Endothelial cell of umbilical vein (primary cell): Measurements from ENCODE around the gene GMCL1. TPM values are rescaled to one million over a fixed set of nuclear protein-coding genes. Genes with fewer than 3 reads are reported as not detected.

Experiments used
- BruUV-seq: library from RNA; stranded (reverse); fragments of 400-500 nt; replicated peaks from 2 replicates; lab custom pipeline; 2021; lab: Mats Ljungman, UMichigan
- CTCF ChIA-PET: fragments of 300-600, 350-600 bp; sonication (Branson Sonifier 250); formaldehyde crosslinking; loops from one replicate; lab custom pipeline; 2021; ENCODE audit warnings: antibody characterized with exemption, inconsistent platforms; lab: Charles Lee
- POLR2A ChIA-PET: fragments of 300-600, 350-600 bp; sonication (Branson Sonifier 250); formaldehyde crosslinking; loops from one replicate; lab custom pipeline; 2021; ENCODE audit warnings: antibody characterized with exemption, inconsistent platforms; lab: Charles Lee
- DNase-seq: peaks from one replicate; pipeline ENCODE4 v3.0.0-alpha.2; 2011; ENCODE audit warnings: low read depth, low spot score
- FAIRE-seq: peaks from 2 replicates; lab custom pipeline; 2011; peaks lifted over from hg19 to GRCh38; lab: Jason Lieb, UNC
- H2AFZ ChIP-seq: 2 replicates; pipeline ENCODE4 v1.6.0; 2012; ENCODE audit warnings: low read depth, low read length, control low read depth, inconsistent platforms
- H3K27ac ChIP-seq: 2 replicates; pipeline ENCODE4 v1.5.1; 2011; ENCODE audit warnings: low read depth, mild to moderate bottlenecking, control low read depth, low read length, moderate library complexity; ENCODE audit not compliant: insufficient read depth
- H3K27me3 ChIP-seq, 2 experiments: 2 replicates each; pipeline versions ENCODE4 v1.6.0 to v1.6.1; 2011; ENCODE audit warnings: low read length in 2 of 2, mixed read lengths in 1 of 2; ENCODE audit not compliant: control insufficient read depth in 2 of 2, insufficient read depth in 2 of 2
- H3K36me3 ChIP-seq, 2 experiments: 2 replicates in 1 of 2; 3 replicates in 1 of 2; pipeline ENCODE4 v1.5.1; 2011; ENCODE audit warnings: low read length in 2 of 2, mild to moderate bottlenecking in 1 of 2, moderate library complexity in 1 of 2; ENCODE audit not compliant: control insufficient read depth in 2 of 2, insufficient read depth in 2 of 2; ENCODE audit errors: extremely low read depth in 1 of 2
- H3K4me1 ChIP-seq: 3 replicates; pipeline ENCODE4 v1.5.1; 2011; ENCODE audit warnings: mild to moderate bottlenecking, low read length; ENCODE audit not compliant: control insufficient read depth, insufficient read depth; ENCODE audit errors: extremely low read depth
- H3K4me2 ChIP-seq: 2 replicates; pipeline ENCODE4 v1.6.1; 2011; ENCODE audit warnings: low read length, control low read depth, mixed read lengths; ENCODE audit not compliant: insufficient read depth
- H3K4me3 ChIP-seq, 3 experiments: fragments of 200-600 bp in 1 of 3; sonication (generic), shearing (Covaris generic) in 1 of 3; replicated peaks in 1 of 3; 2 replicates each; pipeline ENCODE4 v1.5.1; 2011 to 2016; ENCODE audit warnings: control low read depth in 3 of 3, low read length in 3 of 3, mild to moderate bottlenecking in 2 of 3, inconsistent platforms in 1 of 3, low read depth in 1 of 3, moderate library complexity in 1 of 3; ENCODE audit not compliant: insufficient read depth in 1 of 3
- H3K79me2 ChIP-seq: 2 replicates; pipeline ENCODE4 v1.6.0; 2012; ENCODE audit warnings: low read length, inconsistent platforms; ENCODE audit not compliant: control insufficient read depth, insufficient read depth
- H3K9ac ChIP-seq: replicated peaks from 2 replicates; pipeline ENCODE3; 2011; ENCODE audit warnings: low read length, control low read depth; ENCODE audit not compliant: insufficient read depth; ENCODE audit errors: extremely low read depth
- H3K9me1 ChIP-seq: replicated peaks from 3 replicates; pipeline ENCODE4 v1.6.0; 2011; ENCODE audit warnings: mild to moderate bottlenecking, low read length; ENCODE audit not compliant: control insufficient read depth, insufficient read depth; ENCODE audit errors: extremely low read depth
- H3K9me3 ChIP-seq: replicated peaks from 2 replicates; pipeline ENCODE4 v1.5.1; 2012; ENCODE audit warnings: low read length, inconsistent platforms; ENCODE audit not compliant: control insufficient read depth, insufficient read depth
- H4K20me1 ChIP-seq: replicated peaks from 2 replicates; pipeline ENCODE3; 2011; ENCODE audit warnings: mild to moderate bottlenecking, low read length; ENCODE audit not compliant: control insufficient read depth, insufficient read depth; ENCODE audit errors: extremely low read depth
- CTCF ChIP-seq, 2 donors: IDR thresholded peaks; 1 replicate in 1 of 2; 2 replicates in 1 of 2; pipeline ENCODE4 v1.5.1; 2011; ENCODE audit warnings: low read length in 2 of 2, mild to moderate bottlenecking in 2 of 2, moderate library complexity in 2 of 2, control low read depth in 1 of 2, inconsistent platforms in 1 of 2, low read depth in 1 of 2; ENCODE audit not compliant: insufficient read depth in 1 of 2; ENCODE audit errors: extremely low read depth in 1 of 2
- EZH2 ChIP-seq: IDR thresholded peaks from 2 replicates; pipeline ENCODE4 v1.6.1; 2012; ENCODE audit warnings: borderline replicate concordance, low read depth, mild to moderate bottlenecking, moderate library complexity, low read length, inconsistent platforms; ENCODE audit not compliant: severe bottlenecking
- FOS ChIP-seq: IDR thresholded peaks from 2 replicates; pipeline ENCODE4 v1.6.1; 2011; ENCODE audit warnings: mild to moderate bottlenecking, low read length, moderate library complexity, borderline replicate concordance; ENCODE audit not compliant: insufficient read depth
- GATA2 ChIP-seq: IDR thresholded peaks from 2 replicates; pipeline ENCODE4 v1.7.0; 2011; ENCODE audit warnings: low read depth, mild to moderate bottlenecking, moderate library complexity, mixed read lengths, low read length; ENCODE audit not compliant: insufficient read length, insufficient read depth
- JUN ChIP-seq: IDR thresholded peaks from 2 replicates; pipeline ENCODE4 v1.6.1; 2011; ENCODE audit warnings: borderline replicate concordance, low read depth; ENCODE audit not compliant: insufficient read length, insufficient read depth
- MAX ChIP-seq: IDR thresholded peaks from 2 replicates; pipeline ENCODE4 v1.6.1; 2011; ENCODE audit not compliant: insufficient read depth, insufficient read length
- MYC ChIP-seq: IDR thresholded peaks from one replicate; pipeline ENCODE4 v1.6.1; 2011; ENCODE audit warnings: mild to moderate bottlenecking, low read depth, low read length
- POLR2A ChIP-seq: IDR thresholded peaks from 2 replicates; pipeline ENCODE4 v1.6.1; 2012; ENCODE audit warnings: low read depth, mild to moderate bottlenecking, control low read depth, low read length
- POLR2AphosphoS5 ChIP-seq: IDR thresholded peaks from 2 replicates; pipeline ENCODE4 v1.6.1; 2012; ENCODE audit warnings: low read depth, mild to moderate bottlenecking, control low read depth, low read length, moderate library complexity; ENCODE audit not compliant: insufficient read depth
- dilution Hi-C: fragments of 300-500 bp; cut with MboI; formaldehyde crosslinking; loops from one replicate; pipeline ENCODE4 v1.15.0; 2019; ENCODE audit warnings: low sequenced_read_pairs; ENCODE audit not compliant: extremely low pct_ligation_motif_present
- intact Hi-C: fragments of 100-400 bp; cut with micrococcal nuclease; formaldehyde crosslinking; loops from one replicate; pipeline ENCODE4 v1.10.0; 2022
- polyA plus RNA-seq, 4 experiments: library from polyadenylated mRNA; depleted of rRNA in 3 of 4; stranded (reverse) in 3 of 4; unstranded in 1 of 4; fragments of >200 nt; gene quantifications; 2 replicates each; pipeline versions ENCODE4 v1.2.1 to v1.2.3, GENCODE V29; 2011 to 2012; ENCODE audit warnings: missing spikeins in 1 of 4
- total RNA-seq: library from RNA; stranded (reverse); gene quantifications from 2 replicates; pipeline ENCODE4 v1.2.3, GENCODE V29; 2021

The GMCL1 gene
- total and polyA plus RNA-seq, 2 donors (not counting 3 experiments of a cell fraction or from before 2014, with no cell fraction given): 4.2 to 14.6 TPM

- Histone ChIP-seq H3K9me3 (no peaks in the 10 kb centered on the region), H3K9me1 (no peaks in the 10 kb centered on the region), H3K27ac (no peak overlapping the region), H3K4me1 (peaks cover 5% of the 10 kb centered on the region), H3K27me3 (no peaks in the 10 kb centered on the region), H4K20me1 (no peaks in the 10 kb centered on the region), H3K79me2 (peaks cover 23% of the 10 kb centered on the region), H3K36me3 (peaks cover 0 to 2% of the 10 kb centered on the region in 2 experiments), H3K9ac (no peak overlapping the region), H3K4me2 (no peak overlapping the region), H3K4me3 (no peak overlapping the region), H2AFZ (no peak overlapping the region)
- no peak for TF ChIP-seq POLR2AphosphoS5
- TF ChIP-seq CTCF (IDR thresholded peaks at IDR 0.05; ENCODE audit: extremely low read depth in 1 of 2, insufficient read depth in 1 of 2, low read depth in 1 of 2, low read length in 2 of 2): no peak
- TF ChIP-seq FOS: no peak
- no peak for TF ChIP-seq EZH2
- TF ChIP-seq POLR2A: no peak
- no peak for TF ChIP-seq GATA2
- TF ChIP-seq MYC: no peak
- TF ChIP-seq JUN: no peak
- no peak for TF ChIP-seq MAX
- ChIA-PET CTCF (interaction anchor here (1.2 to 1.4 kb wide), 2 partner anchors 12 to 111 kb away, joined by 3 to 7 read pairs; no protein-coding TSS in a partner anchor), POLR2A (no interaction called here)
- no TSS peak for BruUV-seq
- intact Hi-C loops (no loop called here), dilution Hi-C loops (no loop called here)
- DNase-seq (no peak), FAIRE-seq (no peak)
Measured at GRCh38 chr2:69835666-69836065, 6.2 kb downstream of the GMCL1 start.
